ENCODE data around the gene YIPF2.

DNA sequence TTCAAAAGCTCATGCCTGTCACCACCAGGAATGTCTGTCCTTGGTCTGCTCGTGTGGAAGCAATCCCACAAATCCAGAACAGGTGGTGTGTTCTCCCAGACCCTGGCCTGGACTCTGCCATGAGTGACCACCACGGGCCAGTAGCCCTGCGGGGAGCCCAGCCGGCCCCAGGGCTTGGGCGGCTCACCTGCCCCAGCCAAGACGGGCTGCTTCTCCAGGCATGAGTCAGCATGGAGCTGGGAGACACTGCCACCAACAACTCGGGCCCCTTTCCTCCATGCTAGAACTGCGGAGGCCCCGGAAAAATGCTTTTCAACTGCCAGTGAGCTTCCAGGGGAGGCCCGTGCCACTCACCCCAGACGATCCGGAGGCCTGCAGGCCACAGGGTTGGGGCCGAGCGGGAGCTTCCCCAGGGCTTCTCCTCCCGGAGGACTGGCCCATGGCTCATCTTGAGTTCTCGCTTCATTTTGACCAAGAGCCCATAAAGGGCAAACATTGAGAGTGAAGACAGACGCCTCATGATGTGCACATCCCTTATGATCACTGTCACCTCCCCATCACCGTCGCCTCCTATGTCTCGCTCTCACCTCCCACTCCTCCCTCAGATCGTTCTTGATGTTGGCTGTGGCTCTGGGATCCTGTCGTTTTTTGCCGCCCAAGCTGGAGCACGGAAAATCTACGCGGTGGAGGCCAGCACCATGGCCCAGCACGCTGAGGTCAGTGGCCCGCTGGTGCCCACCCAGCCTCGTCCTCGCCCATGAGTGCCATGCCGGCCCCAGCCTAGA, 16.7 kb downstream of the YIPF2 start:
- TF ChIP-seq, protein P1, sequence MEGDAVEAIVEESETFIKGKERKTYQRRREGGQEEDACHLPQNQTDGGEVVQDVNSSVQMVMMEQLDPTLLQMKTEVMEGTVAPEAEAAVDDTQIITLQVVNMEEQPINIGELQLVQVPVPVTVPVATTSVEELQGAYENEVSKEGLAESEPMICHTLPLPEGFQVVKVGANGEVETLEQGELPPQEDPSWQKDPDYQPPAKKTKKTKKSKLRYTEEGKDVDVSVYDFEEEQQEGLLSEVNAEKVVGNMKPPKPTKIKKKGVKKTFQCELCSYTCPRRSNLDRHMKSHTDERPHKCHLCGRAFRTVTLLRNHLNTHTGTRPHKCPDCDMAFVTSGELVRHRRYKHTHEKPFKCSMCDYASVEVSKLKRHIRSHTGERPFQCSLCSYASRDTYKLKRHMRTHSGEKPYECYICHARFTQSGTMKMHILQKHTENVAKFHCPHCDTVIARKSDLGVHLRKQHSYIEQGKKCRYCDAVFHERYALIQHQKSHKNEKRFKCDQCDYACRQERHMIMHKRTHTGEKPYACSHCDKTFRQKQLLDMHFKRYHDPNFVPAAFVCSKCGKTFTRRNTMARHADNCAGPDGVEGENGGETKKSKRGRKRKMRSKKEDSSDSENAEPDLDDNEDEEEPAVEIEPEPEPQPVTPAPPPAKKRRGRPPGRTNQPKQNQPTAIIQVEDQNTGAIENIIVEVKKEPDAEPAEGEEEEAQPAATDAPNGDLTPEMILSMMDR (IDR thresholded peaks at IDR 0.05; ENCODE audit: low read length) = no peak
- TF ChIP-seq EZH2 (IDR thresholded peaks at IDR 0.05; ENCODE audit: borderline replicate concordance, low read length) = no peak
